ENCODE data around the gene GNB3.

The GNB3 gene

GRCh38 chr12:6799147-6799546 lies 41.6 kb upstream of the GNB3 start:
- peaks cover 9% of the 10 kb centered on the region for H3K27me3 Mint-ChIP-seq (ENCODE audit: low read depth, poor library complexity)
- peaks cover 2% of the 10 kb centered on the region for H3K9me3 Mint-ChIP-seq
- DNase-seq, result no peak
- H3K27ac Mint-ChIP-seq, result peak overlapping the region; percentile 85
- TF ChIP-seq, protein P1, sequence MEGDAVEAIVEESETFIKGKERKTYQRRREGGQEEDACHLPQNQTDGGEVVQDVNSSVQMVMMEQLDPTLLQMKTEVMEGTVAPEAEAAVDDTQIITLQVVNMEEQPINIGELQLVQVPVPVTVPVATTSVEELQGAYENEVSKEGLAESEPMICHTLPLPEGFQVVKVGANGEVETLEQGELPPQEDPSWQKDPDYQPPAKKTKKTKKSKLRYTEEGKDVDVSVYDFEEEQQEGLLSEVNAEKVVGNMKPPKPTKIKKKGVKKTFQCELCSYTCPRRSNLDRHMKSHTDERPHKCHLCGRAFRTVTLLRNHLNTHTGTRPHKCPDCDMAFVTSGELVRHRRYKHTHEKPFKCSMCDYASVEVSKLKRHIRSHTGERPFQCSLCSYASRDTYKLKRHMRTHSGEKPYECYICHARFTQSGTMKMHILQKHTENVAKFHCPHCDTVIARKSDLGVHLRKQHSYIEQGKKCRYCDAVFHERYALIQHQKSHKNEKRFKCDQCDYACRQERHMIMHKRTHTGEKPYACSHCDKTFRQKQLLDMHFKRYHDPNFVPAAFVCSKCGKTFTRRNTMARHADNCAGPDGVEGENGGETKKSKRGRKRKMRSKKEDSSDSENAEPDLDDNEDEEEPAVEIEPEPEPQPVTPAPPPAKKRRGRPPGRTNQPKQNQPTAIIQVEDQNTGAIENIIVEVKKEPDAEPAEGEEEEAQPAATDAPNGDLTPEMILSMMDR (IDR thresholded peaks at IDR 0.05), result no peak
- H3K36me3 Mint-ChIP-seq (ENCODE audit: low read depth), result peaks cover 3% of the 10 kb centered on the region
- no peak overlapping the region for H3K4me3 Mint-ChIP-seq
- peaks cover 33% of the 10 kb centered on the region for H3K4me1 Mint-ChIP-seq

- H3K27me3 Mint-ChIP-seq (ENCODE audit: low read depth, poor library complexity), result peaks cover 10% of the 10 kb centered on the region
- H3K9me3 Mint-ChIP-seq, result peaks cover 13% of the 10 kb centered on the region
- peaks cover 12% of the 10 kb centered on the region for H3K36me3 Mint-ChIP-seq (ENCODE audit: low read depth)
- no peak for DNase-seq
- TF ChIP-seq, protein P1 (IDR thresholded peaks at IDR 0.05), result no peak
- H3K4me3 Mint-ChIP-seq, result no peak overlapping the region
- H3K4me1 Mint-ChIP-seq, result peaks cover 25% of the 10 kb centered on the region
- H3K27ac Mint-ChIP-seq, result no peak overlapping the region
Observed at GRCh38 chr12:6807170-6807569, 33.6 kb upstream of the GNB3 start.

DNA sequence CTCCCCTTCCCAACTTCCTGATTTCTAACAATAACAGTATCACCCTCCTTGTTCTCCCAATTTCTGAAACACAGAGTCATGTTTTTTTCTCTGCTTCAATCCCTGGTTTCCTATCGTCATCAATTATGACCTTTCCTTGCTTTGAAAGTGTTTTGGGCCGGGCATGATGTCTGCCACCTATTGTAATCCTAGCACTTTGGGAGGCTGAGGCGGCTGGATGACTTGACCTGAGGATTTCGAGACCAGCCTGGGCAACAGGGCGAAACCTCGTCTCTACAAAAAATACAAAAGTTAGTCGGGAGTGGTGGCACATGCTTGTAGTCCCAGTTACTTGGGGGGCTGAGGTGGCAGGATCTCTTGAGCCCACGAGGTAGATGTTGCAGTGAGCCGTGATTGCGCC lies 31.7 kb upstream of the GNB3 start:
- no peak for DNase-seq
- peaks cover 25% of the 10 kb centered on the region for H3K4me1 Mint-ChIP-seq
- TF ChIP-seq, protein P1 (IDR thresholded peaks at IDR 0.05), result no peak
- peaks cover 2% of the 10 kb centered on the region for H3K27me3 Mint-ChIP-seq (ENCODE audit: low read depth, poor library complexity)
- H3K4me3 Mint-ChIP-seq, result no peak overlapping the region
- H3K36me3 Mint-ChIP-seq (ENCODE audit: low read depth), result peaks cover 10% of the 10 kb centered on the region
- peaks cover 12% of the 10 kb centered on the region for H3K9me3 Mint-ChIP-seq
- no peak overlapping the region for H3K27ac Mint-ChIP-seq

DNA sequence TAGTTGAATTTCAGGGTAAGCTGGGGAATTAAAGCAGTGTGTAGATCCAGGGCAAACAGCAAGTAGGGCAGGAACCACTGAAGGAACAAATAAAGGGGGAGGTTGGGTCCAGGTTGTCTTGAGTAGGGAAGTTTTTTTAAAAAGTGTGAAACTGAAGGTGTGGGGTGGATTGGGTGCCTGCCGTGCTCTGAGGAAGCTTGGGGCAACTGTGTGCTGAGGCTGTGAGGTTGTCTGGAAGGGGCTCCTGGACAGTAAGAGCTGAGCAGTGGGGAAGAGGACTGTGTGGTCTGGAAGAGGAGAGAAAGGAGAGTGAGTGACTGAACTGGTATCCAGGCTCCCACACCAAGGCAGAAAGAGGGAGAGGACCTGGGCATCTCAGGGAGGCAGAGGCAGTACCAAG lies 30.0 kb upstream of the GNB3 start:
- Mint-ChIP-seq H3K4me1 (peaks cover 30% of the 10 kb centered on the region), H3K36me3 (ENCODE audit: low read depth) (peaks cover 1% of the 10 kb centered on the region), H3K27me3 (ENCODE audit: low read depth, poor library complexity) (peaks cover 8% of the 10 kb centered on the region), H3K27ac (peak overlapping the region; percentile 7), H3K4me3 (no peak overlapping the region), H3K9me3 (peaks cover 2% of the 10 kb centered on the region)
- TF ChIP-seq, protein P1 (IDR thresholded peaks at IDR 0.05), result no peak
- DNase-seq, result no peak

- Mint-ChIP-seq H3K4me1 (peaks cover 55% of the 10 kb centered on the region), H3K9me3 (no peaks in the 10 kb centered on the region), H3K4me3 (no peak overlapping the region), H3K27ac (no peak overlapping the region), H3K36me3 (ENCODE audit: low read depth) (no peaks in the 10 kb centered on the region), H3K27me3 (ENCODE audit: low read depth, poor library complexity) (peaks cover 6% of the 10 kb centered on the region)
- no peak for DNase-seq
- TF ChIP-seq, protein P1 (IDR thresholded peaks at IDR 0.05), result no peak
Observed at GRCh38 chr12:6813363-6813762, 27.4 kb upstream of the GNB3 start.

GRCh38 chr12:6816598-6816997 lies 24.1 kb upstream of the GNB3 start:
- peaks cover 61% of the 10 kb centered on the region for H3K4me1 Mint-ChIP-seq
- TF ChIP-seq, protein P1 (IDR thresholded peaks at IDR 0.05), result no peak
- peaks cover 6% of the 10 kb centered on the region for H3K27me3 Mint-ChIP-seq (ENCODE audit: low read depth, poor library complexity)
- H3K27ac Mint-ChIP-seq, result peak overlapping the region; percentile 62
- no peak for DNase-seq
- H3K36me3 Mint-ChIP-seq (ENCODE audit: low read depth), result no peaks in the 10 kb centered on the region
- no peaks in the 10 kb centered on the region for H3K9me3 Mint-ChIP-seq
- no peak overlapping the region for H3K4me3 Mint-ChIP-seq
